ENCODE data around the gene PSAPL1. TPM values are rescaled to one million over a fixed set of nuclear protein-coding genes. Genes with fewer than 3 reads are reported as not detected.

PSAPL1 gene
- total RNA-seq, 1 experiment from 2014 or later: 0.05 TPM

DNA sequence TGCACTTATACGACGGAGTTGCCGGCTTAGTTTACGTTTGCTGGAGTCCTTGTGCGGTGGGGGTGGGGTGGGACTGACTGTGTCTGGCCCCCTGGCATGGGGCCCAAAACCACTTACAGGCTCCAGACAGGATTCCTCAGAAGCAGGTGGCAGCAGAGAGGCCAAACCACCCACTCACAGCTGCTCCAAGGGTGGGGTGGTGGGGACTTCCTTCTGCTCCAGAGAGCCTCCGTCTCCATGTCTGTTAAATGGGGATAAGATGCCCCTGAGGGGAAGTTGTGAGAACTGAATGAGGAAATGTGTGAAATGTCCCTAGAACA is 36.7 kb downstream of the PSAPL1 start:
- Histone ChIP-seq H3K9me2 (ENCODE audit: insufficient read depth) (peaks cover 5% of the 10 kb centered on the region; the same call in 1 of the 2 replicates), H3K27me3 (ENCODE audit: insufficient read depth, low read length) (peaks cover 43% of the 10 kb centered on the region), H3K4me3 (replicated peaks in 1 of 2; ENCODE audit: low read depth in 1 of 2, low read length in 2 of 2) (no peak overlapping the region), H2AFZ (ENCODE audit: low read depth, low read length, poor library complexity, severe bottlenecking) (no peak overlapping the region), H3K79me2 (ENCODE audit: insufficient read depth, low read length) (no peaks in the 10 kb centered on the region), H3K27ac (ENCODE audit: low read depth, low read length) (no peak overlapping the region), H3K4me2 (ENCODE audit: low read length) (peak overlapping the region; percentile 21; the same call in 1 of the 2 replicates), H3K4me1 (ENCODE audit: control insufficient read depth in 1 of 2, insufficient read depth in 2 of 2, low read length in 2 of 2) (peaks cover 12 to 16% of the 10 kb centered on the region in 2 experiments), H3K9ac (ENCODE audit: low read length) (no peak overlapping the region), H3K9me3 (ENCODE audit: control insufficient read depth in 1 of 2, insufficient read depth in 1 of 2, low read depth in 1 of 2, low read length in 2 of 2) (no peaks in the 10 kb centered on the region), H4K20me1 (ENCODE audit: insufficient read depth) (no peaks in the 10 kb centered on the region), H3K36me3 (ENCODE audit: control insufficient read depth in 1 of 2, insufficient read depth in 2 of 2, low read length in 2 of 2) (no peaks in the 10 kb centered on the region)
- no peak for DNase-seq (ENCODE audit: low read depth, low spot score)
- POLR2A ChIA-PET: no interaction called here
- TF ChIP-seq EGR1 (IDR thresholded peaks at IDR 0.05; ENCODE audit: low read depth): peak; percentile 43; the same call in 1 of the 2 replicates
- TF ChIP-seq, protein P1, sequence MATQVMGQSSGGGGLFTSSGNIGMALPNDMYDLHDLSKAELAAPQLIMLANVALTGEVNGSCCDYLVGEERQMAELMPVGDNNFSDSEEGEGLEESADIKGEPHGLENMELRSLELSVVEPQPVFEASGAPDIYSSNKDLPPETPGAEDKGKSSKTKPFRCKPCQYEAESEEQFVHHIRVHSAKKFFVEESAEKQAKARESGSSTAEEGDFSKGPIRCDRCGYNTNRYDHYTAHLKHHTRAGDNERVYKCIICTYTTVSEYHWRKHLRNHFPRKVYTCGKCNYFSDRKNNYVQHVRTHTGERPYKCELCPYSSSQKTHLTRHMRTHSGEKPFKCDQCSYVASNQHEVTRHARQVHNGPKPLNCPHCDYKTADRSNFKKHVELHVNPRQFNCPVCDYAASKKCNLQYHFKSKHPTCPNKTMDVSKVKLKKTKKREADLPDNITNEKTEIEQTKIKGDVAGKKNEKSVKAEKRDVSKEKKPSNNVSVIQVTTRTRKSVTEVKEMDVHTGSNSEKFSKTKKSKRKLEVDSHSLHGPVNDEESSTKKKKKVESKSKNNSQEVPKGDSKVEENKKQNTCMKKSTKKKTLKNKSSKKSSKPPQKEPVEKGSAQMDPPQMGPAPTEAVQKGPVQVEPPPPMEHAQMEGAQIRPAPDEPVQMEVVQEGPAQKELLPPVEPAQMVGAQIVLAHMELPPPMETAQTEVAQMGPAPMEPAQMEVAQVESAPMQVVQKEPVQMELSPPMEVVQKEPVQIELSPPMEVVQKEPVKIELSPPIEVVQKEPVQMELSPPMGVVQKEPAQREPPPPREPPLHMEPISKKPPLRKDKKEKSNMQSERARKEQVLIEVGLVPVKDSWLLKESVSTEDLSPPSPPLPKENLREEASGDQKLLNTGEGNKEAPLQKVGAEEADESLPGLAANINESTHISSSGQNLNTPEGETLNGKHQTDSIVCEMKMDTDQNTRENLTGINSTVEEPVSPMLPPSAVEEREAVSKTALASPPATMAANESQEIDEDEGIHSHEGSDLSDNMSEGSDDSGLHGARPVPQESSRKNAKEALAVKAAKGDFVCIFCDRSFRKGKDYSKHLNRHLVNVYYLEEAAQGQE (IDR thresholded peaks at IDR 0.05; ENCODE audit: low read depth): no peak
- RAD21 ChIA-PET (ENCODE audit: low non-redundant PET in 1 of 2, low total read pairs in 2 of 2, uncharacterized antibody in 2 of 2, unreplicated experiment in 2 of 2): no interaction called here
- CTCF ChIA-PET: no interaction called here
- no TSS peak for BruUV-seq (replicated peaks)
- peak; percentile 43; the same call in 1 of the 2 replicates for ATAC-seq
- intact Hi-C loops (cut with micrococcal nuclease): no loop called here

DNA sequence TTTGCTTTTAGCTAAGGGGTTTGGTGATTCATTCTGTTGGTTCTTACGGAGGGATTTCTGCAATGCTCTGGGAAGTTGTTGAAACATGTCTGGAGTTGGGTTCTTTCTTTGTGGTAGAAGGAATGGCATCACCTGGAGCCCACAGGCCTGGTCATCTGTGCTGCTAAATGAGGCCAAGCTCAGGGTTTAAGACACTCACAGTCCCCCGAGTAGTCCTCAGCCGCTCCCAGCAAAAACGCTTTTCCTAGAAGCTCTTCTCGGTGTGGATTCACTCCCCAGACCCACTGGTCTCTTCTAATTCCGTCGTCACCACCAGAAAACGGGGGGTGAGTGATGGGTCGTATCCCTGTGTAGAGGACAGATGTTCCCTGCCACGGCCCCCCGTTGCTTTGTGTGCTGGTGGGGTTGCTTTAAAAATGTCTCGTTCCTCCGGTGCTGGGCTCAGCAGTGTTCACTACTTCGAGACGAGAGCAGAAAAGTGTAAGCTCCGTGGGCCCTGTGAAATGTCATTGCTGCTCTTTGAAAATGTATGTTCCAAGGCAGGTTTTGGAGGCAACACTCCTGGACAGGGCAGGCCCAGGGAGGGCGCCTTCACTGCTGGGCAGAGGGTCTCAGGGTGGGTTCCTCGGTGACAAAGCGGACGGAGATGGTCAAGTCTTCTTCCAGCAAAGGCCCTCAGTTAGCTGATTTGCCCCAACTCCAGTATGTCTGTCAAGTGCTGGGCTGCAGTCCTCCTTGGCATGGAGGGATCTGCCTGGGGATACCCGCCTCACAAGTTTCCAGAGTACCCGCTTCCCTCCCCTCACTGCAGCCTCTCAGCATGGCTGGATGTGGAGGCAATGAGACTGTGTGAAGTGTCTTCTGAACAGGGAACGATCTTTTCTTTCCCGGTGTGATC is 37.3 kb downstream of the PSAPL1 start:
- Histone ChIP-seq H2AFZ (ENCODE audit: low read depth, low read length, poor library complexity, severe bottlenecking) (no peak overlapping the region), H3K36me3 (ENCODE audit: control insufficient read depth in 1 of 2, insufficient read depth in 2 of 2, low read length in 2 of 2) (no peaks in the 10 kb centered on the region), H3K4me3 (replicated peaks in 1 of 2; ENCODE audit: low read depth in 1 of 2, low read length in 2 of 2) (no peak overlapping the region), H3K9me2 (ENCODE audit: insufficient read depth) (peaks cover 5% of the 10 kb centered on the region; the same call in 1 of the 2 replicates), H3K9me3 (ENCODE audit: control insufficient read depth in 1 of 2, insufficient read depth in 1 of 2, low read depth in 1 of 2, low read length in 2 of 2) (no peaks in the 10 kb centered on the region), H3K79me2 (ENCODE audit: insufficient read depth, low read length) (no peaks in the 10 kb centered on the region), H4K20me1 (ENCODE audit: insufficient read depth) (no peaks in the 10 kb centered on the region), H3K27ac (ENCODE audit: low read depth, low read length) (no peak overlapping the region), H3K9ac (ENCODE audit: low read length) (no peak overlapping the region), H3K4me1 (ENCODE audit: control insufficient read depth in 1 of 2, insufficient read depth in 2 of 2, low read length in 2 of 2) (peaks cover 9 to 10% of the 10 kb centered on the region in 2 experiments), H3K4me2 (ENCODE audit: low read length) (peak overlapping the region; percentile 21; the same call in 1 of the 2 replicates), H3K27me3 (ENCODE audit: insufficient read depth, low read length) (peaks cover 45% of the 10 kb centered on the region)
- ChIA-PET POLR2A (no interaction called here), RAD21 (ENCODE audit: low non-redundant PET in 1 of 2, low total read pairs in 2 of 2, uncharacterized antibody in 2 of 2, unreplicated experiment in 2 of 2) (no interaction called here), CTCF (no interaction called here)
- no peak for DNase-seq (ENCODE audit: low read depth, low spot score)
- no TSS peak for BruUV-seq (replicated peaks)
- 0 out of 2 replicates have a peak, but pooled peaks have one; percentile 19 for ATAC-seq
- intact Hi-C loops (cut with micrococcal nuclease): no loop called here
- TF ChIP-seq CBX3 (IDR thresholded peaks at IDR 0.05; ENCODE audit: low read depth): no peak
- no peak for TF ChIP-seq JUND (IDR thresholded peaks at IDR 0.05)
- TF ChIP-seq, protein P2, sequence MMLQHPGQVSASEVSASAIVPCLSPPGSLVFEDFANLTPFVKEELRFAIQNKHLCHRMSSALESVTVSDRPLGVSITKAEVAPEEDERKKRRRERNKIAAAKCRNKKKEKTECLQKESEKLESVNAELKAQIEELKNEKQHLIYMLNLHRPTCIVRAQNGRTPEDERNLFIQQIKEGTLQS (IDR thresholded peaks at IDR 0.05): no peak
- TF ChIP-seq FOSL1 (IDR thresholded peaks at IDR 0.05; ENCODE audit: low read depth): no peak
- no peak for TF ChIP-seq SIN3A (IDR thresholded peaks at IDR 0.05; ENCODE audit: low read depth)
- TF ChIP-seq, protein P3, sequence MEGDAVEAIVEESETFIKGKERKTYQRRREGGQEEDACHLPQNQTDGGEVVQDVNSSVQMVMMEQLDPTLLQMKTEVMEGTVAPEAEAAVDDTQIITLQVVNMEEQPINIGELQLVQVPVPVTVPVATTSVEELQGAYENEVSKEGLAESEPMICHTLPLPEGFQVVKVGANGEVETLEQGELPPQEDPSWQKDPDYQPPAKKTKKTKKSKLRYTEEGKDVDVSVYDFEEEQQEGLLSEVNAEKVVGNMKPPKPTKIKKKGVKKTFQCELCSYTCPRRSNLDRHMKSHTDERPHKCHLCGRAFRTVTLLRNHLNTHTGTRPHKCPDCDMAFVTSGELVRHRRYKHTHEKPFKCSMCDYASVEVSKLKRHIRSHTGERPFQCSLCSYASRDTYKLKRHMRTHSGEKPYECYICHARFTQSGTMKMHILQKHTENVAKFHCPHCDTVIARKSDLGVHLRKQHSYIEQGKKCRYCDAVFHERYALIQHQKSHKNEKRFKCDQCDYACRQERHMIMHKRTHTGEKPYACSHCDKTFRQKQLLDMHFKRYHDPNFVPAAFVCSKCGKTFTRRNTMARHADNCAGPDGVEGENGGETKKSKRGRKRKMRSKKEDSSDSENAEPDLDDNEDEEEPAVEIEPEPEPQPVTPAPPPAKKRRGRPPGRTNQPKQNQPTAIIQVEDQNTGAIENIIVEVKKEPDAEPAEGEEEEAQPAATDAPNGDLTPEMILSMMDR (IDR thresholded peaks at IDR 0.05 in 2 of 3, conservative IDR thresholded peaks at IDR 0.05 in 1 of 3; ENCODE audit: borderline replicate concordance in 1 of 3, insufficient read depth in 1 of 3, low read depth in 2 of 3, low read length in 2 of 3): no peak
- TF ChIP-seq, protein P1 (IDR thresholded peaks at IDR 0.05; ENCODE audit: low read depth): no peak
